ENCODE data around the gene FCN1.

FCN1 gene

DNA sequence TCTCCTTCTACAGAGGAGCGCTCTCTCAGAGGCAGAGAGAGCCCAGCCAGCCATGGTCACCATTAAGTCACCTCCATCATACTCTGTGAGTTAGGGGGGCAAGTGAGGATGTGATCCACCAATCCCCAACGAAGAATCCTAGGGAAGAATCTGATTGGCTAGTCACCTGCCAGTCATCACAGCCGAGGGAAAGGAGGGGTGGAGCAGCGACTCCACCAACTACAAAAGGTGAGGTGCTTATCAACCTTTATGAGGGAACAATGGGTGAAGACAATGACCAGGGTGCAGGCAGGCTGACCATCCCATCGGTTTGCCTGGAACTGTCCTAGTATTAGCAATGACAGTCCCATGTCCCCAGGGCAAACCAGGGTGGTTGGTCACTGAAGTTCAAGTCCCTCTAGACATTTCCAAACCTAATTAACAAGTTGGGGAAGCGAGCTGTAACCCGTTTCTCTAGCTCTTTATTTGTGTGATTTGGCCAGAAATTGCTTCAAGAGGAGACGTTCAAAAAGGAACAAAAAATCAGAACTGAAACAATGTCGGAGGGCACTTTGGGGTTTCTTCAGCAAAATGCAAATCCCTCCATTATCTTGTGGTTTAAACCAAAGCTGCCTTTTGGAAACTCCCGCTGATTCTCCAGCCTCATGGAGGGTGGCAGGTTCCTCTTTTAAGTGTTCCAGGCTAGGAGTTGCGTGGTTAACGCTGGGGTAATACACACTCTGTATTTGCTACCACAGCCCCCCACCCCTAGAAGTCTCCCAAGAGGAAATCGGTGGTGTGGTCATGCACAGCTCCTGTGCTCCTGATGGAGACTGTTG lies 18.8 kb upstream of the FCN1 start:
- DNase-seq, result peak in 1 of 2 experiments; percentile 9

DNA sequence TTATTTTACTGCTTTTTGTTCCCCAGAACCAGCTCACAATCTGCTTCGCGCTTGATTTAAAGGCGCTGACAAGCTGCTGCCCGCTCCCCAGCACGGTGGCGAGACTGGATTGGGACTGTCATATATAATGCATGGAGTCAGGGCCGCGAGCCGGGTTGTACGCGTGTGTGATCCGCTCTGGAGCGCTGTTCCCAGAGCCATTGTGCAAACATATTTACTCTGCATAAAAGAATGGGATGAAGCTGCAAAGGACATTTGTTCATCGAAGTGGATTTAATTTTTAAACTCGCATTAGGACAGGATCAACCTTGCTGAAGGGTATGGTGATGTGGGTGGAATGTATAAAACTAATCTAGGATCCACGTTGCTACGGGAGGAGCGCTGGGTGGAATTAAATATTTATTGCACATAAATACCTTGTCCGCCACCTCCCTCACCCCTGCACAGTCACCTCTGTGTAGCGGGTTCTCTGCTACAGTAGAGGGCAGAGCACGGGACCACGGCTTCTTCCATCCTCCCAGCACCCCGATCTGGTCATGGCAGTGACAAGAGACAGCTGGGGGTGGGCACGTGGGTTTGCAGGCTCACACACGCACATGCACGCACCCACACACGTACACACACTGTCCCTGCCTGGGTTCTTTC lies 18.1 kb upstream of the FCN1 start:
- no peak for DNase-seq

DNA sequence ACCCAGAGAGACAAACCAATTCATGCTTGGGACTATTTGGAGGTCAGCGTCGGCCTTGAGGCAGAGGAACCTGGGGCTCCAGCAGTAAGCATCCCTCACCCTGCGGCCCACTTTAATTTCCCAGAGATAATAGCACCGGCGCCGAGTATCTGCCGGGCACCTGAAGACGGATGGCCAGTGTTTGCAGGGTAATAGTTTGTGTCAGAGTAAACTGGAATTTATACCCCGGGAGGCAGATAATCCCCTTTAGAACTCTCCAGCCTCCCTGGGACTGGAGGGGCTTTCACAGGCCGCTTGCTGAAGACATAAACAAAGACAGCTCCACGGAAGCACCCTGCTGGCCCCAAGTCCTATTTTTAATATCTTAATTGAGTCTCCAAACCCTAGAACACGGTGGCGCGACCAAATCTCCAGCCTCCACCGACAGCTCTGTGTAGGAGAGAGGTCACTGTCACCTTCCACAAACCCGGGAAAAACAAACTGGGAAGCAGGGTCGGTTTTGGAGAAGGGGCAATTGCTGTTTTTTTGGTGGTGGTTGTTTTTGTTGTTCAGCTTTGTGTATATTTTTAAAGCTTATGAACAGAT lies 17.4 kb upstream of the FCN1 start:
- no peak for DNase-seq

DNA sequence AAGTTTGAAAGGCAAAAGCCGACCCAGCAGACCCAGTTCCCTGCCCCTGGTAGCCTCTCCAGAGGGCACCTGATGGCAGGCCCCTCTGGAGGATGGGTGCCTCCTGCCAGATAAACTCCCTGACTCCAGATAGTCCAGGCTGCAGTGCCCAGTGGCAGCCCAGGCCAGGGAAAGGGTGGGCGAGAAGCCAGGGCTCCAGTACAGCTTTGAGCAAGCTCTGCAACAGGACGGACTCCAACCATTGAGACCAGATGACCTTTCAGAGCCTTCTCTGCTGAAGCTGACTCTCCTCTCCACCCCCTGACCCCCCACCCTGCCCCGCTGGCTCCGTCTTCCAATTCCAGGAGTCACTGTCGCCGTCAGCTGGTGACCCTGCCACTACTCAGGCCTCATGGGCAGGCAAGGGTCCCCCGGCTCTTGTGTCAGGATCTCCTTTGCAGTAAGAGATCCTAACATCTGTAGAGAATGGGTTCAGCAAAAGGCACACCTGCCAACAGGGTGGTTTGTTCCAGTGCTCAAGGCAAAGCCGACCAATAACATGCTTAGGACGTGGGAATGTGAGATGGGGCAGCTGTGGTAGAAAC lies 15.5 kb upstream of the FCN1 start:
- no peak for DNase-seq

DNA sequence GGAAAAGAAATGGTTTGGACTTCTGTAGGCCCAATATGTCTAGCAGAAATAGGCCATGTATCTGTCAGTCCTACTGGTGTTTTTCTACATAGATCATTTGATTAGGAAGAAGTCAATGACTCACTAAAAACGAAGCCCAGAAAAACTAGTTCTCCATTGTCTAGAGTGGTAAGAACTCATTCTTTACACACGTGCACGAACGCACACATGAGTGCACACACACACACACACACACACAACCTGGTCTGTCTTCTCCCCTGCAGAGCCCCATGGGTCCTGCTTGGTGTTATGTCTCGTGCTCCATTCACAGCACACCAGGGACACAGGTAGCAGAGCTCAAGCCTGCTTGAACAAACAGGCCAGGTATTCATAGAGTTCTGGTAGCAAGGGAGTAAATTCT lies 14.9 kb upstream of the FCN1 start:
- no peak for DNase-seq

DNA sequence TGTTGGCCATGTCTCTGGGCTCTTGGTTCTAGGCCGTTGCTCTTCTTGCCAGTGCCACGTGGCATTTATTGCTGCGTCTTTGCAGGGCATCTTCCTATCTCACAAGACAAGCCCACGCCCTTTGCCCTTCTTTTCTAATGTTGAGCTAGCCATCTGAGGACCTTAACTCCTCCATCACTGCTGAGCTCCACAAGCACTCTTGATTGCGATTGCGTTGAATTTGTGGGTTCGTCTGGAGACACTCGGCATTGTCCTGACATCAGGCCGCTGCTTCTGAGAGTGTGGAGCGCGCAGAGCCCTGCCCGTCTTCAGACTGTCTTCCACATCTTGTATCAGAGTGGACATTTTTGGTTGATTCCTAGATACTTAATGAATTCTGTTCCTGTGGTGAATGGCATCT lies 14.5 kb upstream of the FCN1 start:
- no peak for DNase-seq

DNA sequence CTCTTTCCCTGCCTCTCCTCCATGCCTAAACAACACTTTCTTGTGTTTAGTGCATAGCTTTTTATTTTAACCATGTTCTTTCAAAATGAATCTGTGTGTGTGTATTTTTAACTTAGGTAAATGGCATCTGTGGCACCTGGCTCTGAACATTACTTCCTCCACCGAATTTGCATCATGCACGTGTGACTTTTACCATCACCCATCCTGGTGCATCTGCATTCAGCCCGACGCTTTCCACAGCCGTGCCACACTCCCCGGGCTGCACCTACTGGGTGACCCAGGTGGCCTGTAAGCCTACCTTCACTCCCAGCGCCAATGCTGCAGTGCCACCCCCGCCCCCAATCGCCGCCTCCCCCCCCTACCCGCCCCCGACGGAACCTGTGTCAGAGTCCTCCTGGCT lies 12.7 kb upstream of the FCN1 start:
- no peak for DNase-seq

DNA sequence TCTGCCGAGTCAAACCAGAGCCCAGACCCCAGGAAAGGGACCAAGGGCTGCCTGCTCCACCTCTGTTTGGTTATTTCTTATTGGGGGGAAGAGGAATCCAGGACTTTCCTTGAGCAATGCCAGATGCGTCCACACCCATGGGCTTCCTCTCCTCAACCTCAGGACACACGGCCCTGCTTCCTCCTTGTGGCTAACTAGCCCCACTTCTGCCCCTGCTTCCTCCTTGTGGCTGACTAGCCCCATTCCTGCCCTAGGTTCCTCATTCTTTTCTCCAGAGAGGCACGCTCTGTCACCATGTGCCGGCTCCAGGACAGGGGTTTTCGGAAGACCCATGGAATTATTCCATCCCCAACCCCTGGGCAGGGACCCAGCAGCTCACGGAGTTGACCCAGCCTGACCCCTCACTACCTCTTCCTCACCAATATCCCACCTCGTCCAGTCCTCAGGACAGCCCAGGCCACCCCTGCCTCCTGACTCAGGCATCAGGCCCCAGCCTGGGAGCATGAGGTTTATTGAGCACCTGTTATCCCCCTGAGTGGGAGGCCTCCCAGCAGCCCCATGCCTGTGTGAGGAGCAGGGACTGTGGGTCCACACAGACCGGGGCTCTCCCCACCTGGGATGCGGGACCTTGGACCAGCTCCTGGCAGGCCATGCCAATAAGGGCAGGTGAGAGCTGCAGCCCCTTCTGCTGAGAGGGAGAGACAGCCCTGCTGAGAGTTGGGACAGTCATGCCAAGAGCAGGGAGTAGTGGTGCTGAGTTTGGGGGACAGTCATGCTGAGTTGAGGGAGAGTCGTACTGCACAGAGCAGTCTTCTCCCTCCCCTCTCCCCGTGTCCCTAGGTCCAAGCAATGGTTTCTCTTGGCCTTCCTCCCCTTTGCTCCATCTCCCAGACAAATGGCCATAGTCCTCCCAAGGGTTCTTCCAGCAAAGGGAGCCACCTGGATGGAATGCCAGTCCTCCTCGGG lies 11.8 kb upstream of the FCN1 start:
- peak; percentile 93 to 95 for DNase-seq

DNA sequence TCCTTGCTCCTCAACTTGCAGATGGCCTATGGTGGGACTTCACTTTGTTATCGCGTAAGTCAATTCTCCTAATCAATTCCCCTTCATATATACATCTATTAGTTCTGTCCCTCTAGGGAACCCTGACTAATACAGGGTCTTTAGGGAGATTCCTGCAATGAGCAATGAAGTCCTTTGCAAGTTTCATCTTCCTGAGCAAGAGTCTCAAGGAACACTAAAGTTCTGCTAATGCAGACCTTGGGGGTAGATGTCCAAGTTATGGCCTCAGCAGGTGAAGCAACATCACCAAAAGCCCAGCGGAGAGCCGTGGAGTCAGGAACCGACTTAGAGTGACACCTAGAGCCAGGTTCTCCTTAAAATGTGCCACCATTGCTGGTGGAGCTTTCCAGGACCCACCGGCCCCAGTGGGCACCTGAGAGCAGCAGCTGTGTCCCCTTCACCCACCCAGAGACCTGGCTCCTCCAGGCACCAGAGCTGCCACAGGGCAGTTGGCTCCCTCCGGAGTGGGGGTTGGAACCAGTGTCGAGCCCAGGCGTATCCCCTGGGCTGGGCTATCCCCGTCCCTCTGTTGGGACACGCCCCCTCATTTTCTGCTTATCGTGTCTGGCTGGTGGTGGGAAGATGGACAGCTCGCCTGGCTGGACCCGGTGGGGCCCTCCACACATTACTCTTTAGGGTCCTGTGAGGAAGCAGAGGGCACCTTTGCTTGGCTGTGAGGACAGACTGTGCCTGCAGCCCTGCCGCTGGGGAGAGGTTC lies 10.9 kb upstream of the FCN1 start:
- no peak for DNase-seq

DNA sequence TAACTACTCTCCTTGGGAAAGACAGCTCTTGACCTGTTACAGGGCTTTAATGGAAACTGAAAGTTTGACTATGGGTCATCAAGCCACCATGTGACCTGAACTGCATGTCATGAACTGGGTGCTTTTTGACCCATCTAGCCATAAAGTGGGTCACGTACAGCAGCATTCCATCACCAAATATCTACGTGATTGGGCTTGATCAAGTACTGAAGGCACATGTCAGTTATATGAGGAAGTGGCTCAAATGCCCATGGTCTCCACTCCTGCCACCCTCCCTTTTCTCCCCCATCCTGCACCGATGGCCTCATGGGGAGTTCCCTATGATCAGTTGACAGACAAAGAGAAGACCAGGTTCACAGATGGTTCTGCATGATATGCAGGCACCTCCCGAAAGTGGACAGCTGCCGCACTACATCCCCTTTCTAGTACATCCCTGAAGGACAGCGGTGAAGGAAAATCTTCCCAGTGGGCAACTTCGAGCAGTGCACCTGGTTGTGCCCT lies 7.3 kb upstream of the FCN1 start:
- no peak for DNase-seq

DNA sequence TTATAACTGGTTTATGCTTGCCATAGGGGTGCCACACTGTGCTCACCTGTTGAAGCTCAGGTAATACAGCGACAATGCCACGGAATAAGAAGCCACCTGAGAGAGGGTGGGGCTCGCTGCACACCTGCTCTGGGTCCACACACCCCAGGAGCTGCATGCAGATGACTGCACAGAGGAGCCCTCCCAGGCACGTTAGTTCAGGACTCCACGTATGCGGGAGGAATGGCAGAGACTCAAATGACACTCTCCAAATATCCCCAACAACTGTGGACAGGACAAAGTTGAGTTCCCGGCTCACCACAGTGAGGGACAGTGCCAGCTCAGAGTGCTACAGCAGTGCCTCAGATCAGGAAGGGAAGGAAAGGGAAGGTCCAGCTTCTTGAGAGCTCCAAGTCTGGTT lies 5.8 kb upstream of the FCN1 start:
- no peak for DNase-seq

DNA sequence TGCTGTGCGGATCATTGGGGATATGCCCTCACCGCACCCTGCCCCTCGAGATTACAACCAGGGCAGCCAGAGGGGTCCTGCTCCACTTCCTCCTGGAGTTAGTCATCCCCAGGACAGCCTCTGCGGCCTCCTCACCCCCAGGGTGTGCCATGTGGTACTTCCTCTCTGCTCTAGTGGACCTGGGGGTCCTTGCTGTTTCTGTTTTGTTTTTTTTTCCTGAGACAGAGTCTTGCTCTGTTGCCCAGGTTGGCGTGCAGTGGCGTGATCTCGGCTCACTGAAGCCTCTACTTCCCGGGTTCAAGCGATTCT lies 5.2 kb upstream of the FCN1 start:
- no peak for DNase-seq

DNA sequence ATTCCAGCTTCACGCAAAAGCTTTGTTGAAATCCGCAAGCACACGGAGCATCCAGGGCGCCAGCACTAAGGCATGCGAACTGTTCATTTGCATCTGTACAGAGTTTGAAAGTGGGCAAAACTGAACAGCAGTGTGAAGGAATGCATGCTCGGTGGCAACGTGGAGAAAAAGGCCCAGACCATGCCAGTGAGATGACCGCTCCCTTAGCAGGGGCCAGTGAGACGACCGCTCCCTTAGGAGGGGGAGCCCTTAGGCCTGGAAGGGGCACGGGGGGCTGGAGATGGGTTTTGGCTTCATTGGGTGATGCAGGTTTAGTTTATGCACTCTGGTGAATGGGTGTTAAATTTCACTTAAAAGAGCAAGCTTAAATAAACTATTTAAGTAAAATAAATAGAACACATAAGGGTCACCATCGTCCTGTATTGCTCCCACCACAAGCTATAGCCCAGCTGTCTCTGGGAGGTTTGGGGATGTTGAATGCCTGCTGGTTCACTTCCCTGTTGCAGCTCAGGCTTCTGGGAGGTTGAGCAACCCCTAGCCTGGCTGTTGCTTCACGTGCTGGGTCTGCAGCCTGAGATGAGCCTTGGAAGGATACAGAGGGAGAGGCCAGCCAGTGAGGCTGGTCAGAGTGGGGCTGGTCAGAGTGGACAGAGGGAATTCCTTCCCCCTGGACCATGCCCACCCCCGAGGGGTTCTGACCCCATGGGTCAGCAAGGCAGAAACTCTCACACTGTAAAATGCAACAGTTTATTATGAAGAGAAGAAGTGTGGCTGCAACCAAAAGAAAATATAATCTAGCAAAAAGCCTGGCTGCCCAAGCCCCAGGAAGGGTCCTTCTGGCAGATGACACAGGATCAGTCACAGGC lies 4.6 kb upstream of the FCN1 start:
- DNase-seq, result peak; percentile 77 to 85

DNA sequence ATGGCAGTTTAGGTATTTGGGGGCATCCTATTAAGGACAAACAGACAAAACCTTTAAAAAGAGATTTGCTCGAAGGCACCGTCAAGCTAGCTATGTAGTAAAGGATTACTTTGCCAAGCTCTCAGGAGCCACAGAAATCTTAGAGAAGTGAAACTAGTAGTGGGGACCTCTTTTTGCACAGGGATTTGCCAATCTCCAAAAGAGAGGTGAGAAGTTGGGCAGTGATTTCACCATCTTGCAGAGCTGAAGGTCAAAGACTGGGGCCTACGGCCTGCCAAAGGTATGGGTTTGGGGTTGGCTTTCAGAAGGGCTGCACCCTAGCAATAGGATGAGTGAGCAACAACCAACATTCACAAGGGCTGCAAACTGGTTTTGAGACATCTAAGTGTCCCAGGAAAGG lies 1.6 kb upstream of the FCN1 start:
- DNase-seq, result no peak

DNA sequence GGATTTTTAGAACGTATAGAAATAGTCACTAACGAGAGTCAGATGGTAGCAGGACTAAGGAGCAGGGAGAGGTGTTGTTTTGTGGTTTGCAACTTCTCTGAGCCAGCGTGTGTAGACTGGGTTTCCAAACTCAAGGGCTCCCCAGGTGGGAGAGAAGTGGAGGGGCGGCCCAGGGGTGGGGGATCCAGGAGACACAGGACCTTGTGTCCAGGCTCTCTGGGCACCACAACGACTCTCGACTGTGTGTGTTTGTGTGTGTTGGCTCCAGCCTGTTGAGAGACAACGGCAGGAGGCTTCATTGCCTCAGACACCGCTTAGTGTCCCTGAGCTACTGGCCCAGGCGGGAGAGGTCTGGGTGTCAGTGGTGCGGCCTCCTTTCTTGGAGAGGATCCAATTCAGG lies 934 bp upstream of the FCN1 start:
- DNase-seq, result no peak

DNA sequence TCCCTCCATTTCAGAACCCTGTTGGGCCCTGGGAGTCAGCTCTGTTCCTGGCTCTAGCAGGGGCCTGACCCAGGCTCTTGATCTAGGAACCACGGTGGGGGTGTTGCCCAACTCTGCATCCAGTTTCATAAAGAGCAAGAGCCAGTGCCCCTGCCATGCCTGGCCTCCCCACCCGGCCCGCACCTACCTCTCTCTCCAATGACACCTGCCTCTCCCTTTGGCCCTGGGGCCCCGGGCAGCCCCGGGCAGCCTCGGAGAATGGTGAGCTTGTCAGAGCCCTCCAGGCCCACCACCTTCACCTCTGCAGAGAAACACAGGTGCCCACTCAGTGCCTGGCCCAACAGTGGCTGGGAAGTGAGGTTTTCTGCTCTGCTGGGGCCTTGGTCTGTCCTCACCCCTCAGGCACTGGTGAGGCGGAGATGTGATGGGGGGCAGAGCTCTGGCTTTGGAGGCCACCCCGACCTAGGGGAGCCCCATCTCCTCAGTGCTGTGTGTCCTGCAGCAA lies 1.5 kb downstream of the FCN1 start:
- no peak for DNase-seq

DNA sequence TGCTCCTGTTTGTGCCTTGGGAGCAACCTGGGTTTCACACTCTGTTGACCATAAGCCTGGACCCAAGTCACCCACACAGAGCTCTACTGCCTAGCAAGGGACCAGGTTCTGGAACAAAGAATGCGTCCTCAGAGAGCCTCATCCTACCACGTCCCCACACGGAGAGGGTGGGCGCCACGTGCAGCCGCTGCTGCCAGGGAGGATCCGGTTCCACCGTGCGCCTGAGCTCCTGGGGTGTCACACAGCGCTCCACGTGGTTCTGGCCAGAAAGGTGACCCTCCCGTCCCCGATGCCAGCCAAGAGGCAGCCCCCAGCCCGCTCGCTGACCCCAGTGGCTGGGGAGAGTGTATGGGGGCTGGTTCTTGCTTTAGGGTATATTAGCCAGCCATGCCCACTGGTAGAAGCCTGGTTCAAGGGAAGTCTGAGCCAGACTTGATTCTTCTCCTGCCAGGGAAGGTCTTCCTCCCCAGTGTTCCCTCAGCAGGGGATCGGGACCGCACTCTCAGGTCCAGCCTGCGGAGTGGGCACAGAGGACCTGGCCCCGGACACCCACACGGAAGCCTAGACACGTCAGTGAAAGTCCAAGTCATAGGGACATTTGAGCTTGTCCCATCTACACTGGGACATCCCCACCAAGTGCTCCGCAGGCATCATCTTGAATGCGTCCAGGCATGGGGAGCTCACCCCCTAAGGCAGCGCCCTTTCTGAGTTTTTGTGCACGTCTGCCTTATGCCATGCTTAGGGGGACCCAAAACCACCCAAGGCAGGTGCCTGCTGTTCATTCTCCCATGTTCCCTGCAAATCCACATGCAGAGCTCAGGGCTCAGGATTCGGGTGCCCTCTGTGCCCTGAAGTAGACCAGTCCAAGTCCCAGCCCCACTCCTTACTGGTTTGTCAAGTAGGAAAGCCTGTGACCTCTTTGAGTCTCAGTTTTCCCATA lies 2.4 kb downstream of the FCN1 start:
- DNase-seq, result no peak

DNA sequence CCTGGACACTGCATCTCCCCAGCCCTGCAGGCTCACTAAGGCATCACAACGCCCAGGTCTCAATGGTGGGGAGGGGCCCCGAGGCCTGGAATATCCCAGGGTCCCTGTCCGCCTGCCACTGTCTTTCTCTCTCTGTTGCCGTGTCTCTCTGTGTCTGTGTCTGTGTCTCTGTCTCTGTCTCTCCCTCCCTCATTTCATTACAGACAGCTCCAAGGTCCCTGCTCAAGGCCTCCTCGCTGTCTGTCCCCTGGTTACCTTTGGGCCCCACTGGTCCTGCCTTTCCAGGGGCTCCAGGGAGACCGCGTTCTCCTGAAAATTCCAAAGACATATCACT lies 3.2 kb downstream of the FCN1 start:
- DNase-seq, result no peak

DNA sequence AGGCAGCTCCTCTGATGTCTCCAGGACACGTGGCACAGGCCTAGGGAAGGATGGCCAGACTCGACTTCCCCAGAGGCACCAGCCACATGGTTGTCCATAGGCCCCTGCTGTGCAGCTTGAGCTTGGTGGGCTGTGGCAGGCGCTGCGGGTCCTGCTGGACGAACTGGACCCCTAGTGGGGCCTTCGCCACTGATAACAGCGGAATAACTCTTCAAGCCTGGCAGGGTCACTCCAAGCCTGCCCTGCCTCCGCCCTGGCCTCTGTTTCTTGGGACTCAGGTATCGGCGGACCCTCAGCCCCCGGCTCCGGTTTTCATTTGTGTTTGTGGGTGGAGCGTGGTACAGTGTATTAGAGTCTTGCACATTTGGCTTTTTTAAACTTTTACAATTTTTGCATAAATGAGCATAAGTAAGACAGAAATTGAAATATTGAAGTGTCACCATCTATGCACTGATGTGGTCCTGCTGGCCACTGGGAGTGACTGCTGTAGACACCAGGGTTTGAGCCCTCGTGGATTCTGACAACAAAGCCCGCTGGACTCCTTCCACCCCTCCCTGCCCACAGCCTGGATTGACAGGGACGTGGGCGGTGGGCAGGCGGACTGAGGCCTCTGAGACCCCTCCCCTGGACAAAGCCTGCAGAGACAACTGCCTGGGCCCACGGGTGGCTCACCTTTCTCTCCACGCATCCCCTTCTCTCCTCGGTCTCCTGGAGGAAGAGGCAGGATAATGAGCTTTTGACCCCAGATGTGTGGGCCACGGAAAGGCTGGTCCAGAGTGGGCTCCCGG lies 3.8 kb downstream of the FCN1 start:
- DNase-seq, result no peak

Data from AML-193 (cell line).